PFSK-1 (cell line): Measurements from ENCODE around the gene PDZD7.

Experiments
- POLR2AphosphoS5 ChIP-seq: IDR thresholded peaks from 2 replicates; pipeline ENCODE4 v1.6.1; 2012; ENCODE audit warnings: low read depth, mild to moderate bottlenecking, control low read depth, low read length, moderate library complexity
- TAF1 ChIP-seq: IDR thresholded peaks from 2 replicates; pipeline ENCODE4 v1.6.1; 2012; ENCODE audit warnings: low read length, control low read depth, borderline replicate concordance; ENCODE audit not compliant: insufficient read depth
- TF ChIP-seq, protein P1 (sequence below), 2 experiments: IDR thresholded peaks; 2 replicates each; pipeline versions ENCODE4 v1.6.1 to v1.8.0; 2011 to 2012; ENCODE audit warnings: low read depth in 2 of 2, low read length in 2 of 2, control low read depth in 1 of 2, inconsistent platforms in 1 of 2, mild to moderate bottlenecking in 1 of 2, moderate library complexity in 1 of 2; ENCODE audit not compliant: insufficient read depth in 1 of 2

DNA sequence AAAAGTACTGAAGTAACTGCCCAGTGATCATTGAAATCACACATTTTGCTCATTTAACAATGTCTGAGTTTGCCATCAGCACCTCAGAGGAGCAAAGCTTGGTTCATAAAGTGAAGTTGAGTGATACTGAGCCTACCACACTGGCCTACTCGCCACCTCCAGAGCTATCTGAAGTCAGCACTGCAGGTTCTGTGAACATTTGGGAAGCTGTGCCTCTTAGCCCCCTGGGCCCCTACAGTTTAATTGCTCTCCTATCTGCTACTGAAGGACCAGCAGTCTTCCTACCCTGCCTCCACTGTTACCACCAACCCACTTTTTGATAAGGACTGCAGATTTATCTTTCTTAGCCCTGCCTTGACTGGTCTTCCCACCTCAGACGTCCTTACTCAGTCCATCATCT lies 63.6 kb downstream of the PDZD7 start:
- no peak for TF ChIP-seq POLR2AphosphoS5
- TF ChIP-seq, protein P1, sequence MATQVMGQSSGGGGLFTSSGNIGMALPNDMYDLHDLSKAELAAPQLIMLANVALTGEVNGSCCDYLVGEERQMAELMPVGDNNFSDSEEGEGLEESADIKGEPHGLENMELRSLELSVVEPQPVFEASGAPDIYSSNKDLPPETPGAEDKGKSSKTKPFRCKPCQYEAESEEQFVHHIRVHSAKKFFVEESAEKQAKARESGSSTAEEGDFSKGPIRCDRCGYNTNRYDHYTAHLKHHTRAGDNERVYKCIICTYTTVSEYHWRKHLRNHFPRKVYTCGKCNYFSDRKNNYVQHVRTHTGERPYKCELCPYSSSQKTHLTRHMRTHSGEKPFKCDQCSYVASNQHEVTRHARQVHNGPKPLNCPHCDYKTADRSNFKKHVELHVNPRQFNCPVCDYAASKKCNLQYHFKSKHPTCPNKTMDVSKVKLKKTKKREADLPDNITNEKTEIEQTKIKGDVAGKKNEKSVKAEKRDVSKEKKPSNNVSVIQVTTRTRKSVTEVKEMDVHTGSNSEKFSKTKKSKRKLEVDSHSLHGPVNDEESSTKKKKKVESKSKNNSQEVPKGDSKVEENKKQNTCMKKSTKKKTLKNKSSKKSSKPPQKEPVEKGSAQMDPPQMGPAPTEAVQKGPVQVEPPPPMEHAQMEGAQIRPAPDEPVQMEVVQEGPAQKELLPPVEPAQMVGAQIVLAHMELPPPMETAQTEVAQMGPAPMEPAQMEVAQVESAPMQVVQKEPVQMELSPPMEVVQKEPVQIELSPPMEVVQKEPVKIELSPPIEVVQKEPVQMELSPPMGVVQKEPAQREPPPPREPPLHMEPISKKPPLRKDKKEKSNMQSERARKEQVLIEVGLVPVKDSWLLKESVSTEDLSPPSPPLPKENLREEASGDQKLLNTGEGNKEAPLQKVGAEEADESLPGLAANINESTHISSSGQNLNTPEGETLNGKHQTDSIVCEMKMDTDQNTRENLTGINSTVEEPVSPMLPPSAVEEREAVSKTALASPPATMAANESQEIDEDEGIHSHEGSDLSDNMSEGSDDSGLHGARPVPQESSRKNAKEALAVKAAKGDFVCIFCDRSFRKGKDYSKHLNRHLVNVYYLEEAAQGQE (IDR thresholded peaks at IDR 0.05; ENCODE audit: insufficient read depth in 1 of 2, low read depth in 2 of 2, low read length in 2 of 2), result no peak
- TF ChIP-seq TAF1, result no peak
